Adipocyte (in vitro differentiated cells): ENCODE measurements around the gene ISCA2.

ENCODE experiments used
- DNase-seq: peaks from one replicate; pipeline ENCODE4 v3.0.0-alpha.2; 2015; ENCODE audit warnings: low read depth
- H3K27me3 ChIP-seq: replicated peaks from 2 replicates; pipeline ENCODE4 v1.7.0; 2013; ENCODE audit warnings: mild to moderate bottlenecking, low read length, moderate library complexity; ENCODE audit not compliant: control insufficient read depth, insufficient read depth
- H3K36me3 ChIP-seq: 2 replicates; pipeline ENCODE4 v1.7.0; 2013; ENCODE audit warnings: low read length, mild to moderate bottlenecking, moderate library complexity; ENCODE audit not compliant: control insufficient read depth, insufficient read depth, severe bottlenecking
- H3K4me1 ChIP-seq: 2 replicates; pipeline ENCODE4 v1.7.0; 2013; ENCODE audit warnings: mild to moderate bottlenecking, low read length, moderate library complexity; ENCODE audit not compliant: control insufficient read depth, insufficient read depth
- H3K4me3 ChIP-seq: 2 replicates; pipeline ENCODE4 v1.7.0; 2013; ENCODE audit warnings: mild to moderate bottlenecking, low read length, moderate library complexity
- H3K9ac ChIP-seq: 2 replicates; pipeline ENCODE4 v1.7.0; 2013; ENCODE audit warnings: mild to moderate bottlenecking, low read length, moderate library complexity
- H3K9me3 ChIP-seq: 2 replicates; pipeline ENCODE4 v1.7.0; 2013; ENCODE audit warnings: mild to moderate bottlenecking, low read length, moderate library complexity; ENCODE audit not compliant: control insufficient read depth

The ISCA2 gene

GRCh38 chr14:74510223-74510931 lies 16.8 kb downstream of the ISCA2 start:
- Histone ChIP-seq H3K27me3 (no peaks in the 10 kb centered on the region), H3K9ac (peak overlapping the region; percentile 25), H3K4me1 (peaks cover 47% of the 10 kb centered on the region), H3K4me3 (no peak overlapping the region), H3K9me3 (no peaks in the 10 kb centered on the region), H3K36me3 (peaks cover 35% of the 10 kb centered on the region)
- no peak for DNase-seq

- Histone ChIP-seq H3K9ac (no peak overlapping the region), H3K36me3 (peaks cover 35% of the 10 kb centered on the region), H3K4me3 (no peak overlapping the region), H3K9me3 (no peaks in the 10 kb centered on the region), H3K27me3 (no peaks in the 10 kb centered on the region), H3K4me1 (peaks cover 47% of the 10 kb centered on the region)
- DNase-seq = peak; percentile 68
Measured at GRCh38 chr14:74510959-74511409, 17.4 kb downstream of the ISCA2 start.

- no peaks in the 10 kb centered on the region for H3K27me3 ChIP-seq
- DNase-seq = no peak
- H3K4me1 ChIP-seq = peaks cover 50% of the 10 kb centered on the region
- peaks cover 24% of the 10 kb centered on the region for H3K36me3 ChIP-seq
- no peaks in the 10 kb centered on the region for H3K9me3 ChIP-seq
- H3K9ac ChIP-seq = no peak overlapping the region
- H3K4me3 ChIP-seq = no peak overlapping the region
Measured at GRCh38 chr14:74511966-74512830, 18.6 kb downstream of the ISCA2 start.

- H3K9ac ChIP-seq = peak overlapping the region; percentile 28
- peak overlapping the region; percentile 50 for H3K4me3 ChIP-seq
- no peaks in the 10 kb centered on the region for H3K9me3 ChIP-seq
- peaks cover 55% of the 10 kb centered on the region for H3K4me1 ChIP-seq
- H3K36me3 ChIP-seq = peaks cover 13% of the 10 kb centered on the region
- H3K27me3 ChIP-seq = no peaks in the 10 kb centered on the region
- no peak for DNase-seq
Measured at GRCh38 chr14:74514471-74514941, 20.9 kb downstream of the ISCA2 start.

- Histone ChIP-seq H3K9ac (no peak overlapping the region), H3K36me3 (peaks cover 23% of the 10 kb centered on the region), H3K27me3 (no peaks in the 10 kb centered on the region), H3K4me3 (no peak overlapping the region), H3K9me3 (no peaks in the 10 kb centered on the region), H3K4me1 (peaks cover 50% of the 10 kb centered on the region)
- no peak for DNase-seq
Measured at GRCh38 chr14:74515891-74516412, 22.4 kb downstream of the ISCA2 start.

- Histone ChIP-seq H3K36me3 (peaks cover 30% of the 10 kb centered on the region), H3K9me3 (no peaks in the 10 kb centered on the region), H3K4me3 (no peak overlapping the region), H3K9ac (no peak overlapping the region), H3K4me1 (peaks cover 44% of the 10 kb centered on the region), H3K27me3 (no peaks in the 10 kb centered on the region)
- peak; percentile 78 for DNase-seq
Measured at GRCh38 chr14:74516451-74517160, 23.0 kb downstream of the ISCA2 start.

- Histone ChIP-seq H3K4me1 (peaks cover 33% of the 10 kb centered on the region), H3K4me3 (no peak overlapping the region), H3K9ac (no peak overlapping the region), H3K36me3 (peaks cover 40% of the 10 kb centered on the region), H3K27me3 (no peaks in the 10 kb centered on the region), H3K9me3 (no peaks in the 10 kb centered on the region)
- no peak for DNase-seq
Measured at GRCh38 chr14:74517731-74518130, 24.2 kb downstream of the ISCA2 start.

- no peak for DNase-seq
- Histone ChIP-seq H3K36me3 (peaks cover 40% of the 10 kb centered on the region), H3K4me3 (no peak overlapping the region), H3K9ac (no peak overlapping the region), H3K9me3 (no peaks in the 10 kb centered on the region), H3K27me3 (no peaks in the 10 kb centered on the region), H3K4me1 (peaks cover 28% of the 10 kb centered on the region)
Measured at GRCh38 chr14:74518221-74518620, 24.7 kb downstream of the ISCA2 start.

- H3K4me1 ChIP-seq = peaks cover 17% of the 10 kb centered on the region
- peaks cover 40% of the 10 kb centered on the region for H3K36me3 ChIP-seq
- DNase-seq = no peak
- no peak overlapping the region for H3K9ac ChIP-seq
- no peak overlapping the region for H3K4me3 ChIP-seq
- H3K27me3 ChIP-seq = no peaks in the 10 kb centered on the region
- H3K9me3 ChIP-seq = no peaks in the 10 kb centered on the region
Measured at GRCh38 chr14:74519316-74520074, 25.9 kb downstream of the ISCA2 start.

- Histone ChIP-seq H3K9me3 (no peaks in the 10 kb centered on the region), H3K36me3 (peaks cover 40% of the 10 kb centered on the region), H3K27me3 (no peaks in the 10 kb centered on the region), H3K4me3 (no peak overlapping the region), H3K4me1 (peaks cover 22% of the 10 kb centered on the region), H3K9ac (no peak overlapping the region)
- no peak for DNase-seq
Measured at GRCh38 chr14:74521756-74522155, 28.2 kb downstream of the ISCA2 start.
